Measurements from ENCODE around the gene GRM8.
"Not testable (repeated sequence)": the region's sequence is repeated elsewhere in the genome, so short reads cannot be mapped to it uniquely, and the experiment has no call there.

Gene GRM8

DNA sequence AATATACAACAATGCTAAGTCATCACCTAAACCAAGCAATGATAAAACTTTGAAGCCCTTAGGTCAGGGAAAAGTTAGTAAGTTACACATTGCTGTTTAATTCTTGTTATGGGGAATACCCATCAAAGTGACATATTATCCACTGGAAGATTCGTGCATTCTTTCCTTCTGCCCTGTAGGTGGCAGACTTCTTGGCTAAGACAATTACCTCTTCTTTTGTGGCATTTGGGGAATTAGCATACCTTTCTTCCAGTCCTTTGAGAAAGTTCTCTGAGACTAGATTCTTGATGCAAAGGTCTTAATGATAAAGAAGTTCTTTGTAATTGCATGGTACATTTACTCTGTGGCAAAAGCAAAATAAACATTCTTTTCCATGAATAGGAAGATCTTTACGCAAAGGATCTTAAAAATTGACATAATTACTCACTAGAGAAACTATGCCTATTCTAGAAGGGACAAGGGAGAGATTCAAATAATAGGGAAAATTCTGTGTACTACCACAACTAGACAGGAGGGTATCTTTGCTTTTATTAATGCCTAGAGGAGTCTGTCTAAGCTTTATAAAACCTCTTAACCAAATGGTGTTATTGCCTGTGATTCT, 395.9 kb downstream of the GRM8 start:
- H3K4me1 ChIP-seq (ENCODE audit: control insufficient read depth, insufficient read depth, low read length): peaks cover 14% of the 10 kb centered on the region
- no peaks in the 10 kb centered on the region for H3K9me3 ChIP-seq (ENCODE audit: control insufficient read depth, insufficient read depth, low read length)
- H3K9ac ChIP-seq (ENCODE audit: low read depth, low read length): no peak overlapping the region
- H3K27ac ChIP-seq (ENCODE audit: low read depth, low read length): no peak overlapping the region
- H3K36me3 ChIP-seq (ENCODE audit: control insufficient read depth, insufficient read depth, low read length): no peaks in the 10 kb centered on the region
- no peak overlapping the region for H3K4me3 ChIP-seq (ENCODE audit: low read depth, low read length)
- no peaks in the 10 kb centered on the region for H3K27me3 ChIP-seq (ENCODE audit: control insufficient read depth, insufficient read depth, low read length)

DNA sequence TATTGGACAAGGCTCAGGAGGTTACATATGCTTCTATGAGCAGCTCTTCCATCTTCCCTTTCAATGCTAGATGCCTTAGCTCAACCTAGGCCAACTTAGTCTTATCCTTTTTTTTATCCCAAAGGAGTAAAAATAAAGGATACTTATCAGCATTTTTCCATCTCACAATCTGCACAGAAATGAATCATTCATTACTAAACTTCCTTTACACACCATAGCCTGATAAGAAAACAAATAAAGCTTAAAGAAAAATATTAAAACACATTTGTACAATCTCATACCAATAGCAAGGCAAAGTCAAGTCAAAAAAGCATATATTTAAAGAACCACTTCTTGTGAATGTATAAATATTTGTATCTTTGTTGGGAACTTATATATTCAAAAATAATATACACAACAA, 407.4 kb downstream of the GRM8 start:
- no peaks in the 10 kb centered on the region for H3K9me3 ChIP-seq (ENCODE audit: control insufficient read depth, insufficient read depth, low read length)
- no peaks in the 10 kb centered on the region for H3K36me3 ChIP-seq (ENCODE audit: control insufficient read depth, insufficient read depth, low read length)
- no peaks in the 10 kb centered on the region for H3K27me3 ChIP-seq (ENCODE audit: control insufficient read depth, insufficient read depth, low read length)

GRCh38 chr7:126843883-126844282, 408.9 kb downstream of the GRM8 start:
- H3K27me3 ChIP-seq (ENCODE audit: control insufficient read depth, insufficient read depth, low read length): no peaks in the 10 kb centered on the region
- H3K36me3 ChIP-seq (ENCODE audit: control insufficient read depth, insufficient read depth, low read length): no peaks in the 10 kb centered on the region
- no peaks in the 10 kb centered on the region for H3K4me1 ChIP-seq (ENCODE audit: control insufficient read depth, insufficient read depth, low read length)
- no peak overlapping the region for H3K27ac ChIP-seq (ENCODE audit: low read depth, low read length)
- H3K9ac ChIP-seq (ENCODE audit: low read depth, low read length): no peak overlapping the region
- no peaks in the 10 kb centered on the region for H3K9me3 ChIP-seq (ENCODE audit: control insufficient read depth, insufficient read depth, low read length)
- H3K4me3 ChIP-seq (ENCODE audit: low read depth, low read length): no peak overlapping the region

More for the DNA sequence above, 407.4 kb downstream of the GRM8 start:
- no peak overlapping the region for H3K27ac ChIP-seq (ENCODE audit: low read depth, low read length)
- H3K4me3 ChIP-seq (ENCODE audit: low read depth, low read length): no peak overlapping the region
- H3K9ac ChIP-seq (ENCODE audit: low read depth, low read length): no peak overlapping the region
- H3K4me1 ChIP-seq (ENCODE audit: control insufficient read depth, insufficient read depth, low read length): no peaks in the 10 kb centered on the region

GRCh38 chr7:126843336-126843735, 409.4 kb downstream of the GRM8 start:
- H3K36me3 ChIP-seq (ENCODE audit: control insufficient read depth, insufficient read depth, low read length): no peaks in the 10 kb centered on the region
- no peaks in the 10 kb centered on the region for H3K27me3 ChIP-seq (ENCODE audit: control insufficient read depth, insufficient read depth, low read length)
- H3K9ac ChIP-seq (ENCODE audit: low read depth, low read length): no peak overlapping the region
- H3K4me1 ChIP-seq (ENCODE audit: control insufficient read depth, insufficient read depth, low read length): no peaks in the 10 kb centered on the region
- no peak overlapping the region for H3K27ac ChIP-seq (ENCODE audit: low read depth, low read length)
- H3K9me3 ChIP-seq (ENCODE audit: control insufficient read depth, insufficient read depth, low read length): no peaks in the 10 kb centered on the region
- no peak overlapping the region for H3K4me3 ChIP-seq (ENCODE audit: low read depth, low read length)

- Histone ChIP-seq H3K4me1 (ENCODE audit: control insufficient read depth, insufficient read depth, low read length) (no peaks in the 10 kb centered on the region), H3K27me3 (ENCODE audit: control insufficient read depth, insufficient read depth, low read length) (no peaks in the 10 kb centered on the region), H3K4me3 (ENCODE audit: low read depth, low read length) (no peak overlapping the region), H3K36me3 (ENCODE audit: control insufficient read depth, insufficient read depth, low read length) (no peaks in the 10 kb centered on the region), H3K9ac (ENCODE audit: low read depth, low read length) (no peak overlapping the region), H3K9me3 (ENCODE audit: control insufficient read depth, insufficient read depth, low read length) (no peaks in the 10 kb centered on the region), H3K27ac (ENCODE audit: low read depth, low read length) (no peak overlapping the region)
Measured at GRCh38 chr7:126842451-126842850, 410.3 kb downstream of the GRM8 start.

- Histone ChIP-seq H3K9me3 (ENCODE audit: control insufficient read depth, insufficient read depth, low read length) (no peaks in the 10 kb centered on the region), H3K4me3 (ENCODE audit: low read depth, low read length) (no peak overlapping the region), H3K9ac (ENCODE audit: low read depth, low read length) (no peak overlapping the region), H3K27me3 (ENCODE audit: control insufficient read depth, insufficient read depth, low read length) (no peaks in the 10 kb centered on the region), H3K27ac (ENCODE audit: low read depth, low read length) (no peak overlapping the region), H3K4me1 (ENCODE audit: control insufficient read depth, insufficient read depth, low read length) (no peaks in the 10 kb centered on the region), H3K36me3 (ENCODE audit: control insufficient read depth, insufficient read depth, low read length) (no peaks in the 10 kb centered on the region)
Measured at GRCh38 chr7:126840869-126841268, 411.9 kb downstream of the GRM8 start.

DNA sequence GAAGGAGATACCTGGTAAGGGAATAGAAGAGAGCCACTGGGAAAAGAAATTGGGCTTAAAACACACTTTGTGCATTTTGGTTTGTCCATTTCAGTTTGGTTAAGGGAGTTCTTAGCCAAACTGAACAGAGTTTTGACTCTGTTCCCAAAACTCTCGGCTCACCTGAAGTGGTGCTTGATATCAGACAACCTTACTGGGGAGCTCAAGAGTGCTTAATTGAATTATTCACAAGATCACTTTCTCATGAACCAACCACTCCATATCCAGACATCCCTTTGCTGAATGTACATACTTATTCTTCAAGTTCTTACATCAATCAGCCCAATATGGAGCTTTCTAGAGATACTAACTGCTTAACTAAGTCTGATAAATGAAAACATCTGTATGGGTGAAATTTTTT, 413.1 kb downstream of the GRM8 start:
- Histone ChIP-seq H3K27ac (ENCODE audit: low read depth, low read length) (no peak overlapping the region), H3K9me3 (ENCODE audit: control insufficient read depth, insufficient read depth, low read length) (no peaks in the 10 kb centered on the region), H3K27me3 (ENCODE audit: control insufficient read depth, insufficient read depth, low read length) (no peaks in the 10 kb centered on the region), H3K36me3 (ENCODE audit: control insufficient read depth, insufficient read depth, low read length) (no peaks in the 10 kb centered on the region), H3K9ac (ENCODE audit: low read depth, low read length) (no peak overlapping the region), H3K4me3 (ENCODE audit: low read depth, low read length) (no peak overlapping the region), H3K4me1 (ENCODE audit: control insufficient read depth, insufficient read depth, low read length) (no peaks in the 10 kb centered on the region)

DNA sequence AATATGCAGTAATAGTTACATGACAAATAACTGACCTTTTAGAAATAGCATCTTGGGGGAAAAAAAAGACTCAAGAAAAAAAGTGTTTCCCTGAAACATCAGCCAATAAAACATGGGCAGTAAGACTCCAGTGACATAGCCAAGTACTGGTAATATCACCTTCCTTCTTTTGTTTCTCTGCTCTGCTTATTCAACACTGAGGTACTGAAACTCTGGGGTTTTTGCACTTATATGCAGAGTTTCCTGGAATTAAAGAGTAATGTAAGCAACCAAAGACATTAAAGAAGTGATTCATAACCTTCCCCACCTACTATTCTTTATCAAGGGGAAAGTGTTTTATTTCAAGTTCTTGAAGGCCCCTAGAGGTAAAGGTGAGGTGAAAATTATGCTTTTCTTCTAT, 414.5 kb downstream of the GRM8 start:
- no peaks in the 10 kb centered on the region for H3K27me3 ChIP-seq (ENCODE audit: control insufficient read depth, insufficient read depth, low read length)
- H3K9me3 ChIP-seq (ENCODE audit: control insufficient read depth, insufficient read depth, low read length): peaks cover 3% of the 10 kb centered on the region; the same call in 1 of the 2 replicates
- H3K27ac ChIP-seq (ENCODE audit: low read depth, low read length): no peak overlapping the region
- no peaks in the 10 kb centered on the region for H3K4me1 ChIP-seq (ENCODE audit: control insufficient read depth, insufficient read depth, low read length)
- no peak overlapping the region for H3K4me3 ChIP-seq (ENCODE audit: low read depth, low read length)
- no peak overlapping the region for H3K9ac ChIP-seq (ENCODE audit: low read depth, low read length)
- no peaks in the 10 kb centered on the region for H3K36me3 ChIP-seq (ENCODE audit: control insufficient read depth, insufficient read depth, low read length)

DNA sequence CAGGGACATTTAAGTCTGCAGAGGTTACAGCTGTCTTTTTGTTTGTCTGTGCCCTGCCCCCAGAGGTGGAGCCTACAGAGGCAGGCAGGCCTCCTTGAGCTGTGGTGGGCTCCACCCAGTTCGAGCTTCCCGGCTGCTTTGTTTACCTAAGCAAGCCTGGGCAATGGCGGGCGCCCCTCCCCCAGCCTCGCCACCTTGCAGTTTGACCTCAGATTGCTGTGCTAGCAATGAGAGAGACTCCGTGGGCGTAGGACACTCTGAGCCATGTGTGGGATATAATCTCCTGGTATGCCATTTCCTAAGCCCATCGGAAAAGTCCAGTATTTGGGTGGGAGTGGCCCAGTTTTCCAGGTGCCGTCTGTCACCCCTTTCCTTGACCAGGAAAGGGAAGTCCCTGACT, 421.5 kb downstream of the GRM8 start:
- not testable (repeated sequence) for H3K4me1 ChIP-seq (ENCODE audit: control insufficient read depth, insufficient read depth, low read length); H3K27ac ChIP-seq (ENCODE audit: low read depth, low read length); H3K27me3 ChIP-seq (ENCODE audit: control insufficient read depth, insufficient read depth, low read length); H3K9ac ChIP-seq (ENCODE audit: low read depth, low read length); H3K4me3 ChIP-seq (ENCODE audit: low read depth, low read length); H3K36me3 ChIP-seq (ENCODE audit: control insufficient read depth, insufficient read depth, low read length)
- H3K9me3 ChIP-seq (ENCODE audit: control insufficient read depth, insufficient read depth, low read length): peaks cover 14% of the 10 kb centered on the region

DNA sequence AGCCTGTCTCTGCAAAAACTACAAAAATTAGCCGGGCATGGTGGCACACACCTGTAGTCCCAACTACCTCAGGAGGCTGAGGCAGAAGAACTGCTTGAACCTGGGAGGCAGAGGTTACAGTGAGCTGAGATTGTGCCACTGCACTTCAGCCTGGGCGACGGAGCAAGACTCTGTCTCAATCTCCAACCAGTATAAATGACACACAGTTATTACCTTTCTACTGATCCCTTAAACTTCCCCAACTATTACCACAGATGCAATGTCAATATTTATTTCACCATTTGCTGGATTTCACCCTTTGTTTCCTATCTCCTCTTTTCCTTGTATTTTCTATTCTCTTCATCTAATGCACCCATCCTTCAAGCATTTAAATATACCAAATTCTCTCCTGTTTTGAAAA, 431.8 kb downstream of the GRM8 start:
- Histone ChIP-seq H3K9ac (ENCODE audit: low read depth, low read length) (no peak overlapping the region), H3K4me1 (ENCODE audit: control insufficient read depth, insufficient read depth, low read length) (no peaks in the 10 kb centered on the region), H3K27ac (ENCODE audit: low read depth, low read length) (no peak overlapping the region), H3K27me3 (ENCODE audit: control insufficient read depth, insufficient read depth, low read length) (no peaks in the 10 kb centered on the region), H3K4me3 (ENCODE audit: low read depth, low read length) (no peak overlapping the region), H3K36me3 (ENCODE audit: control insufficient read depth, insufficient read depth, low read length) (no peaks in the 10 kb centered on the region), H3K9me3 (ENCODE audit: control insufficient read depth, insufficient read depth, low read length) (no peaks in the 10 kb centered on the region)

DNA sequence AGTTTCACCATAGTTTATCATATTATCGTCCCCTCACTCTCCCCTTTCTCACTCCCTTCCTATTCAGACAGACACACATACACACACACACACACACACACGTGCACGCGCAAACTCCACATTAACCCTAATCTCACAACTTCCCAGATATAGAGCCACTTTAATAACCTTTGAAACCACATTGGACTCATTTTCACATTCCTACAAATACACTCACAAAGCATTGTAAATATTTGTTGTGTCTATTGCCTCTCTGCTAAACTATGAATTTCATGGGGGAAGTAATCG, 433.6 kb downstream of the GRM8 start:
- no peaks in the 10 kb centered on the region for H3K36me3 ChIP-seq (ENCODE audit: control insufficient read depth, insufficient read depth, low read length)
- H3K9ac ChIP-seq (ENCODE audit: low read depth, low read length): no peak overlapping the region
- no peaks in the 10 kb centered on the region for H3K9me3 ChIP-seq (ENCODE audit: control insufficient read depth, insufficient read depth, low read length)
- H3K4me3 ChIP-seq (ENCODE audit: low read depth, low read length): no peak overlapping the region
- H3K27ac ChIP-seq (ENCODE audit: low read depth, low read length): no peak overlapping the region
- H3K4me1 ChIP-seq (ENCODE audit: control insufficient read depth, insufficient read depth, low read length): no peaks in the 10 kb centered on the region
- H3K27me3 ChIP-seq (ENCODE audit: control insufficient read depth, insufficient read depth, low read length): no peaks in the 10 kb centered on the region

Data from HUES48 (cell line).